Gastroesophageal sphincter (tissue), 3 donors: Measurements from ENCODE around the gene MAN1A1.

ENCODE experiments used
- CTCF ChIP-seq, 4 experiments: fragments of 200-600 bp in 2 of 4; fragments of 450-650 bp in 2 of 4; sonication (generic) in 1 of 4; IDR thresholded peaks; one replicate each; pipeline ENCODE4 v1.5.1; 2017 to 2019; ENCODE audit warnings: antibody characterized with exemption in 4 of 4, mild to moderate bottlenecking in 2 of 4, moderate library complexity in 2 of 4
- EP300 ChIP-seq: sonication (generic); formaldehyde crosslinking; IDR thresholded peaks from one replicate; pipeline ENCODE4 v1.6.1; 2017; ENCODE audit warnings: antibody characterized with exemption, mild to moderate bottlenecking
- POLR2A ChIP-seq, 2 donors: fragments of 450-650 bp; IDR thresholded peaks; one replicate each; pipeline ENCODE4 v1.6.1; 2017; ENCODE audit warnings: antibody characterized with exemption in 2 of 2, mild to moderate bottlenecking in 2 of 2, moderate library complexity in 1 of 2
- POLR2AphosphoS5 ChIP-seq: sonication (generic); formaldehyde crosslinking; IDR thresholded peaks from one replicate; pipeline ENCODE4 v1.6.1; 2017; ENCODE audit warnings: antibody characterized with exemption

DNA sequence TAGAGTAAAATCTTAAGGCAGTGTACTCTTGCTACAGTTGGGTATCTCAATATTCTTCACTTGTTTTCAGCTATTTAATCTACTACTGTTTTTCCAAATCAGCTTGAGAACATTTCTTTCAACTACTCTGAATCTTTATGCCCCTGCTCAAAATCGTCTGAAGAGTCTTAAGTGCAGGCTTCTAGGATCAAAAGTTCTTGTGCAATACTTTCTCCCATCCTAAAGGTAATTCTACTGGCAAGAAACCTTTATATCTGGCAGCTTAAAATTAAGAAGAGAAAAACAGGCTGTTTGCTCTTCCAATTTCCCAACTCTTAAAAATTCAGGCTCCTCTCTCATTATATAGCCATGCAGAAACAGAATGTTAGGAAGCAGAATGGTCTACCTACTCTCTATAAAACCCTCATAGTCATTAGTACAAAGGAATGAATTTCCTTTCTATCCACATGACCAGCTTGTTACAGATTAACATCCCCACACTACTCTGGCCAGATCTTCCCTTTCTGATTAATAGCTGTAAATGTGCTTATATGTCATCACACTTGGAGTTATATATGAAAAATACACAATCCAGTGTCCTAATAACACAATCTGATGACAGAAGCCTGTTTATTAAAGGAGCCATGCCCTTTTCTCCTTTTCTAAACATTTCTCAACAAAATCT is 148.9 kb downstream of the MAN1A1 start:
- no peak for TF ChIP-seq CTCF (IDR thresholded peaks at IDR 0.05)
- no peak for TF ChIP-seq EP300
- TF ChIP-seq POLR2A (IDR thresholded peaks at IDR 0.05), result no peak
- TF ChIP-seq POLR2AphosphoS5, result no peak
